Right lobe of liver (tissue), 4 donors: ENCODE results near the gene CYLD.

Experiments used
- POLR2A ChIP-seq: fragments of 450-650 bp; IDR thresholded peaks from one replicate; pipeline ENCODE4 v1.6.1; 2017; ENCODE audit warnings: antibody characterized with exemption, mild to moderate bottlenecking
- TF ChIP-seq, protein P1 (sequence below), 4 donors: fragments of 200-600 bp in 3 of 4; fragments of 450-650 bp in 1 of 4; IDR thresholded peaks; one replicate each; pipeline versions ENCODE4 v1.5.1 to v1.8.0; 2016 to 2022; ENCODE audit warnings: antibody characterized with exemption in 4 of 4, mild to moderate bottlenecking in 2 of 4
- donor health status: DM: no; HTN: no; CAD: no.
- donor health status: DM: no; HTN: no; CAD: no.
- donor health status: DM: no; HTN: yes; CAD: no.

DNA sequence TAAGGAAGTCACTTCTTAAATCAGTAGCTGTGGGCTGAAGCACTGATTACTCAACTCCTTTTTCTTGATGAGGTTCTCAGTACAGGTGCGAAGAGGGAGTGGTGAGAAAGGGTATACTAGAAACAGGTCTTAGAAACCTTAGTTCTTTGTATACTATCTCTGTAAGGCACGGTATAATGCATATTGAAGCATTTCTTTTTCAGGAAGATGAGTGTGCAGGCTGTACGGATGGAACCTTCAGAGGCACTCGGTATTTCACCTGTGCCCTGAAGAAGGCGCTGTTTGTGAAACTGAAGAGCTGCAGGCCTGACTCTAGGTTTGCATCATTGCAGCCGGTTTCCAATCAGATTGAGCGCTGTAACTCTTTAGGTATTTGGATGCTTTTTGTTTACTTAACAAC, 39.2 kb downstream of the CYLD start:
- TF ChIP-seq POLR2A = no peak
- TF ChIP-seq, protein P1, sequence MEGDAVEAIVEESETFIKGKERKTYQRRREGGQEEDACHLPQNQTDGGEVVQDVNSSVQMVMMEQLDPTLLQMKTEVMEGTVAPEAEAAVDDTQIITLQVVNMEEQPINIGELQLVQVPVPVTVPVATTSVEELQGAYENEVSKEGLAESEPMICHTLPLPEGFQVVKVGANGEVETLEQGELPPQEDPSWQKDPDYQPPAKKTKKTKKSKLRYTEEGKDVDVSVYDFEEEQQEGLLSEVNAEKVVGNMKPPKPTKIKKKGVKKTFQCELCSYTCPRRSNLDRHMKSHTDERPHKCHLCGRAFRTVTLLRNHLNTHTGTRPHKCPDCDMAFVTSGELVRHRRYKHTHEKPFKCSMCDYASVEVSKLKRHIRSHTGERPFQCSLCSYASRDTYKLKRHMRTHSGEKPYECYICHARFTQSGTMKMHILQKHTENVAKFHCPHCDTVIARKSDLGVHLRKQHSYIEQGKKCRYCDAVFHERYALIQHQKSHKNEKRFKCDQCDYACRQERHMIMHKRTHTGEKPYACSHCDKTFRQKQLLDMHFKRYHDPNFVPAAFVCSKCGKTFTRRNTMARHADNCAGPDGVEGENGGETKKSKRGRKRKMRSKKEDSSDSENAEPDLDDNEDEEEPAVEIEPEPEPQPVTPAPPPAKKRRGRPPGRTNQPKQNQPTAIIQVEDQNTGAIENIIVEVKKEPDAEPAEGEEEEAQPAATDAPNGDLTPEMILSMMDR (IDR thresholded peaks at IDR 0.05) = no peak
